ENCODE data around the gene PTPRD.

Gene PTPRD

GRCh38 chr9:8265281-8265680, 2347.5 kb downstream of the PTPRD start:
- no peak for DNase-seq

Data from SW 1271 (cell line).